ENCODE results near the gene CNTNAP2.

DNA sequence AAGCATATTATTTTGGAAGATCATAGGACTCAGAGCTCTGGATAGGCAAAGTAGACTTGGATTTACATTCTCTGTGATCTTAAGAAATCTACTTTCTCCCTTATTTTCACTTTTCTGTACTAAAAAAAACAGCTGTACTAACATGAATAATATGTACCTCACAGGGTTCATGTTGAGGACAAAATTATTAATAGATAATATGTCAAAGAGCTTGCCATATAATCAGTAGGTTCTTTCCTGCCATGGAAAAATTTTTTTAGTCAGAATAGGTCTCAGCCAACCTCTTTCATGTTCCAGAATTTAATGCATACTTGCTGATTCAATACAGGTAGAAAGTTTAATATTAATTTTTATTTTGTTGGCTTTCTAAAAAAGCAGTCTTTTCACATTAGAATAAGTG lies 1693.7 kb downstream of the CNTNAP2 start:
- TF ChIP-seq, protein P1, sequence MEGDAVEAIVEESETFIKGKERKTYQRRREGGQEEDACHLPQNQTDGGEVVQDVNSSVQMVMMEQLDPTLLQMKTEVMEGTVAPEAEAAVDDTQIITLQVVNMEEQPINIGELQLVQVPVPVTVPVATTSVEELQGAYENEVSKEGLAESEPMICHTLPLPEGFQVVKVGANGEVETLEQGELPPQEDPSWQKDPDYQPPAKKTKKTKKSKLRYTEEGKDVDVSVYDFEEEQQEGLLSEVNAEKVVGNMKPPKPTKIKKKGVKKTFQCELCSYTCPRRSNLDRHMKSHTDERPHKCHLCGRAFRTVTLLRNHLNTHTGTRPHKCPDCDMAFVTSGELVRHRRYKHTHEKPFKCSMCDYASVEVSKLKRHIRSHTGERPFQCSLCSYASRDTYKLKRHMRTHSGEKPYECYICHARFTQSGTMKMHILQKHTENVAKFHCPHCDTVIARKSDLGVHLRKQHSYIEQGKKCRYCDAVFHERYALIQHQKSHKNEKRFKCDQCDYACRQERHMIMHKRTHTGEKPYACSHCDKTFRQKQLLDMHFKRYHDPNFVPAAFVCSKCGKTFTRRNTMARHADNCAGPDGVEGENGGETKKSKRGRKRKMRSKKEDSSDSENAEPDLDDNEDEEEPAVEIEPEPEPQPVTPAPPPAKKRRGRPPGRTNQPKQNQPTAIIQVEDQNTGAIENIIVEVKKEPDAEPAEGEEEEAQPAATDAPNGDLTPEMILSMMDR (IDR thresholded peaks at IDR 0.05; ENCODE audit: low read depth, low read length, missing input control) = no peak
- TF ChIP-seq, protein P2, sequence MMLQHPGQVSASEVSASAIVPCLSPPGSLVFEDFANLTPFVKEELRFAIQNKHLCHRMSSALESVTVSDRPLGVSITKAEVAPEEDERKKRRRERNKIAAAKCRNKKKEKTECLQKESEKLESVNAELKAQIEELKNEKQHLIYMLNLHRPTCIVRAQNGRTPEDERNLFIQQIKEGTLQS (IDR thresholded peaks at IDR 0.05) = no peak
- no peak for TF ChIP-seq GABPA (IDR thresholded peaks at IDR 0.05 in 1 of 2, conservative IDR thresholded peaks at IDR 0.05 in 1 of 2)
- TF ChIP-seq, protein P3, sequence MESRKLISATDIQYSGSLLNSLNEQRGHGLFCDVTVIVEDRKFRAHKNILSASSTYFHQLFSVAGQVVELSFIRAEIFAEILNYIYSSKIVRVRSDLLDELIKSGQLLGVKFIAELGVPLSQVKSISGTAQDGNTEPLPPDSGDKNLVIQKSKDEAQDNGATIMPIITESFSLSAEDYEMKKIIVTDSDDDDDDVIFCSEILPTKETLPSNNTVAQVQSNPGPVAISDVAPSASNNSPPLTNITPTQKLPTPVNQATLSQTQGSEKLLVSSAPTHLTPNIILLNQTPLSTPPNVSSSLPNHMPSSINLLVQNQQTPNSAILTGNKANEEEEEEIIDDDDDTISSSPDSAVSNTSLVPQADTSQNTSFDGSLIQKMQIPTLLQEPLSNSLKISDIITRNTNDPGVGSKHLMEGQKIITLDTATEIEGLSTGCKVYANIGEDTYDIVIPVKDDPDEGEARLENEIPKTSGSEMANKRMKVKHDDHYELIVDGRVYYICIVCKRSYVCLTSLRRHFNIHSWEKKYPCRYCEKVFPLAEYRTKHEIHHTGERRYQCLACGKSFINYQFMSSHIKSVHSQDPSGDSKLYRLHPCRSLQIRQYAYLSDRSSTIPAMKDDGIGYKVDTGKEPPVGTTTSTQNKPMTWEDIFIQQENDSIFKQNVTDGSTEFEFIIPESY (IDR thresholded peaks at IDR 0.05) = no peak
- TF ChIP-seq YY1 (IDR thresholded peaks at IDR 0.05) = no peak
- TF ChIP-seq, protein P4, sequence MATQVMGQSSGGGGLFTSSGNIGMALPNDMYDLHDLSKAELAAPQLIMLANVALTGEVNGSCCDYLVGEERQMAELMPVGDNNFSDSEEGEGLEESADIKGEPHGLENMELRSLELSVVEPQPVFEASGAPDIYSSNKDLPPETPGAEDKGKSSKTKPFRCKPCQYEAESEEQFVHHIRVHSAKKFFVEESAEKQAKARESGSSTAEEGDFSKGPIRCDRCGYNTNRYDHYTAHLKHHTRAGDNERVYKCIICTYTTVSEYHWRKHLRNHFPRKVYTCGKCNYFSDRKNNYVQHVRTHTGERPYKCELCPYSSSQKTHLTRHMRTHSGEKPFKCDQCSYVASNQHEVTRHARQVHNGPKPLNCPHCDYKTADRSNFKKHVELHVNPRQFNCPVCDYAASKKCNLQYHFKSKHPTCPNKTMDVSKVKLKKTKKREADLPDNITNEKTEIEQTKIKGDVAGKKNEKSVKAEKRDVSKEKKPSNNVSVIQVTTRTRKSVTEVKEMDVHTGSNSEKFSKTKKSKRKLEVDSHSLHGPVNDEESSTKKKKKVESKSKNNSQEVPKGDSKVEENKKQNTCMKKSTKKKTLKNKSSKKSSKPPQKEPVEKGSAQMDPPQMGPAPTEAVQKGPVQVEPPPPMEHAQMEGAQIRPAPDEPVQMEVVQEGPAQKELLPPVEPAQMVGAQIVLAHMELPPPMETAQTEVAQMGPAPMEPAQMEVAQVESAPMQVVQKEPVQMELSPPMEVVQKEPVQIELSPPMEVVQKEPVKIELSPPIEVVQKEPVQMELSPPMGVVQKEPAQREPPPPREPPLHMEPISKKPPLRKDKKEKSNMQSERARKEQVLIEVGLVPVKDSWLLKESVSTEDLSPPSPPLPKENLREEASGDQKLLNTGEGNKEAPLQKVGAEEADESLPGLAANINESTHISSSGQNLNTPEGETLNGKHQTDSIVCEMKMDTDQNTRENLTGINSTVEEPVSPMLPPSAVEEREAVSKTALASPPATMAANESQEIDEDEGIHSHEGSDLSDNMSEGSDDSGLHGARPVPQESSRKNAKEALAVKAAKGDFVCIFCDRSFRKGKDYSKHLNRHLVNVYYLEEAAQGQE (IDR thresholded peaks at IDR 0.05) = no peak
- TF ChIP-seq TAF1 (conservative IDR thresholded peaks at IDR 0.05) = no peak
- TF ChIP-seq JUND (IDR thresholded peaks at IDR 0.05) = no peak
- no peak for TF ChIP-seq RAD21 (IDR thresholded peaks at IDR 0.05)
- no peak for TF ChIP-seq SP1 (IDR thresholded peaks at IDR 0.05)
- TF ChIP-seq EGR1 (IDR thresholded peaks at IDR 0.05; ENCODE audit: low read depth in 2 of 2) = no peak
- TF ChIP-seq, protein P5, sequence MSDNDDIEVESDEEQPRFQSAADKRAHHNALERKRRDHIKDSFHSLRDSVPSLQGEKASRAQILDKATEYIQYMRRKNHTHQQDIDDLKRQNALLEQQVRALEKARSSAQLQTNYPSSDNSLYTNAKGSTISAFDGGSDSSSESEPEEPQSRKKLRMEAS (IDR thresholded peaks at IDR 0.05) = no peak
- TF ChIP-seq HNF4G (IDR thresholded peaks at IDR 0.05) = no peak
